Measurements from ENCODE around the gene SLC36A4. TPM values are rescaled to one million over a fixed set of nuclear protein-coding genes. Genes with fewer than 3 reads are reported as not detected.

Gene SLC36A4
- total RNA-seq (2011; cell fraction: chromatin; rRNA removed; ENCODE audit: low replicate concordance), result 3.4 and 14.9 TPM in 2 replicates
- total RNA-seq (2011; cell fraction: nucleolus; rRNA removed), result 1.8 and 2.6 TPM in 2 replicates
- 5.7 and 13.4 TPM in 2 replicates for total RNA-seq (2011; cell fraction: nucleoplasm; rRNA removed)
- total RNA-seq (2014; rRNA removed) (3.0 and 7.3 TPM in 2 replicates), total RNA-seq (2014; rRNA removed; fragmentation: Illumina TruSeq; extraction: Trizol) (5.4 and 8.8 TPM in 2 replicates), total RNA-seq (2015; rRNA removed; fragmentation: Illumina TruSeq; extraction: Trizol) (4.7 and 4.9 TPM in 2 replicates), total RNA-seq (2021) (6.4 and 7.3 TPM in 2 replicates), polyA plus RNA-seq (2011; rRNA removed) (0.65 and 5.6 TPM in 2 replicates), polyA plus RNA-seq (2014; fragmentation: Illumina TruSeq; extraction: Trizol) (7.8 and 8.0 TPM in 2 replicates), polyA plus RNA-seq (2014; fragmentation: Nextera tagmentation; extraction: Ambion mirVana) (1 to 10 TPM; 1.4 to 2.0 TPM), polyA plus RNA-seq (2014; rRNA removed) (6.4 and 6.7 TPM in 2 replicates), polyA minus RNA-seq (2011; rRNA and poly(A)+ RNA removed) (1.5 and 10.3 TPM in 2 replicates), Bru-seq, nascent RNA (percentile 58 among the genes with signal in this experiment), BruChase-seq, experiment 1, labeled RNA remaining after a 2-hour chase (percentile 61 among the genes with signal in this experiment), BruChase-seq, experiment 2, labeled RNA remaining after a 6-hour chase (percentile 57 among the genes with signal in this experiment)
- polyA plus RNA-seq (2011; cell fraction: cytosol; rRNA removed), result 0.32 and 1.4 TPM in 2 replicates
- polyA plus RNA-seq (2011; cell fraction: nucleus; rRNA removed), result 0.46 and 2.4 TPM in 2 replicates
- polyA plus RNA-seq (2012), result 3.1 and 6.1 TPM in 2 replicates
- 0.18 and 3.0 TPM in 2 replicates for polyA minus RNA-seq (2011; cell fraction: cytosol; rRNA and poly(A)+ RNA removed)
- polyA minus RNA-seq (2011; cell fraction: nucleus; rRNA and poly(A)+ RNA removed), result 0.78 and 3.2 TPM in 2 replicates
- long read RNA-seq, experiment 1, full-length matches to known transcripts, result 18 of 29 reads
- long read RNA-seq, experiment 1, partial matches to known transcripts, result 5 of 29 reads
- long read RNA-seq, experiment 1, other reads (novel, unspliced or antisense), result 6 of 29 reads
- long read RNA-seq, experiment 2, partial matches to known transcripts, result 1 of 9 reads
- long read RNA-seq, experiment 2, other reads (novel, unspliced or antisense), result 8 of 9 reads
- long read RNA-seq, experiment 3, full-length matches to known transcripts, result 2 of 2 reads
- long read RNA-seq, experiment 3, partial matches to known transcripts, result 0 of 2 reads
- long read RNA-seq, experiment 3, other reads (novel, unspliced or antisense), result 0 of 2 reads

DNA sequence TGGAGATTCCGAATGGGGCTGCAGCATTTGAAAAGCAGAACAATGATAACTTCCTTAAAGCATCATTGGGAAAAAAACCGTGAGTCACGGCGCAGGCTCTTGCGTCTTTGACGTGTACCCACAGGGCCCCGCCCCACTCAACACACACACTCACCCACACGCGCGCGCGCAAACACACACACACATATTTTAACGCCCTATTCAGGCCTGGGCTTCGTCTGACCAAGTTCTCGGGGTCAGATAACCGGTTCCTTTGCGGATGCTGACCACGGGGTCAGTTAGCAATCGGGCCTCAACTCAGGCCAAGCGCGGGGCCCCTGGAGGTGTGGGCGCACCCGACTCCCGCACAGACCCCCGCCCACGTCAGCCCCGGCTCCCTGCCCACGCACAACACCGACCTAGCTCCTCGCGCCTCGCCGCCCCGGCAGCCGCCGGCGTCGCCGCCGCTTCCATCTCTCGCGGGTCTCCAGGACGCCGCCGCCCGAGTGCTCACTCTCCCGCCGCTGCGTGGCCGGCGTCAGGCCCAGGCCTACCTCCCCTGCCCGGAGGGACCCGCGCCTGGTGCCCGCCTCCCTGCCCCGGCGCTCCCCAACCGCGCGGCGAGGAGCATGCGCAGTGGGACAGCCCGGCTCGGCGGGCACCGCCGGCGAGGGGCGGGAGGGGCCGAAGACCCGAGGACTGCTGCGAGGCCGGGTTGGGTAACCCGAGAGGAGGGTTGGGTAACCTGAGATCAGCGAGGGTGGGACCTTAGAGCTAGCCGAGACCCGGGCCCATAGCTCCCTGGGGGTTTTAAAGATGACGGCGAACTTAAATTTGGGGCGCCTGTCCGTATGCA lies at the start of gene SLC36A4:
Gene SLC36A4 (minus strand): TSS at position 612 of the 835 bp plus-strand sequence. CDS start 159 bp downstream, at position 453.
- H3K9ac ChIP-seq (ENCODE audit: insufficient read depth in 1 of 2, low read depth in 2 of 2, low read length in 2 of 2), result peak within 1 kb of the TSS; percentile 69 to 95
- peak within 1 kb of the TSS; percentile 80 for H3K27ac ChIP-seq (ENCODE audit: extremely low read depth, low read depth, low read length)
- peak; percentile 61 to 89 (median 66) for DNase-seq (ENCODE audit: extremely low read depth in 1 of 4, low spot score in 3 of 4)
- BruUV-seq (replicated peaks), result no TSS peak
- peak; percentile 58 for FAIRE-seq
- H3K36me3 ChIP-seq (ENCODE audit: control insufficient read depth, insufficient read depth, low read length), result no peaks in the 10 kb centered on the region
- intact Hi-C loops (cut with micrococcal nuclease) (no loop called here), in situ Hi-C loops (cut with MboI) (no loop called here)
- H2AFZ ChIP-seq (ENCODE audit: low read depth, low read length), result peak within 1 kb of the TSS; percentile 84
- 5% methylated on average over 56 of the region's 81 CpGs for WGBS (ENCODE audit: insufficient coverage, low coverage, missing lambda C conversion rate)
- peak within 1 kb of the TSS; percentile 61 for H3K4me3 ChIP-seq
- H3K27me3 ChIP-seq (ENCODE audit: control insufficient read depth in 2 of 2, insufficient read depth in 2 of 2, low read length in 2 of 2), result no peaks in the 10 kb centered on the region
- peaks cover 6% of the 10 kb centered on the region for H3K79me2 ChIP-seq (ENCODE audit: control insufficient read depth, insufficient read depth, low read length)
- H3K4me2 ChIP-seq (ENCODE audit: insufficient read depth, low read length), result peak within 1 kb of the TSS; percentile 74
- peaks cover 0 to 13% of the 10 kb centered on the region in 2 experiments; a peak in 3 of 5 replicates for H3K4me1 ChIP-seq (replicated peaks in 1 of 2; ENCODE audit: control insufficient read depth in 2 of 2, insufficient read depth in 2 of 2, low read length in 2 of 2)
- H3K9me1 ChIP-seq (ENCODE audit: control insufficient read depth, insufficient read depth, low read length), result no peaks in the 10 kb centered on the region
- no peaks in the 10 kb centered on the region for H3K9me3 ChIP-seq (replicated peaks; ENCODE audit: control insufficient read depth, insufficient read depth, low read depth, low read length)
- no peaks in the 10 kb centered on the region for H4K20me1 ChIP-seq (replicated peaks; ENCODE audit: control insufficient read depth, insufficient read depth, low read length)
- ChIA-PET POLR2A (interaction anchor here (0.6 to 0.7 kb wide), 2 partner anchors 13 to 591 kb away, joined by 3 to 4 read pairs; no protein-coding TSS in a partner anchor), CTCF (ENCODE audit: low intra/inter-chr PET ratio) (interaction anchor here (1.2 kb wide), 1 partner anchor 66 kb away, joined by 3 read pairs; no protein-coding TSS in a partner anchor)
- peak; percentile 94 for ATAC-seq
- TF ChIP-seq HDAC1 (IDR thresholded peaks at IDR 0.05) (peak in 1 of 2 experiments; percentile 62; a peak in 2 of 4 replicates), NONO (IDR thresholded peaks at IDR 0.05; ENCODE audit: low read depth in 2 of 2, low read length in 1 of 2) (peak in 1 of 2 experiments; percentile 66; a peak in 2 of 4 replicates), SAFB (IDR thresholded peaks at IDR 0.05; ENCODE audit: borderline replicate concordance, low read depth, low read length) (0 out of 2 replicates have a peak, but pooled peaks have one; percentile 39), CEBPG (CRISPR knock-in tag; IDR thresholded peaks at IDR 0.05) (no peak), CEBPG (tag; conservative IDR thresholded peaks at IDR 0.05 in 1 of 2, IDR thresholded peaks at IDR 0.05 in 1 of 2) (peak in 1 of 2 experiments; percentile 60; a peak in 1 of 4 replicates), ZNF583 (CRISPR knock-in tag; IDR thresholded peaks at IDR 0.05) (0 out of 2 replicates have a peak, but pooled peaks have one; percentile 20), TBP (optimal IDR thresholded peaks at IDR 0.05; ENCODE audit: low read depth, low read length) (peak; percentile 36), POLR2A (conservative IDR thresholded peaks at IDR 0.05) (peak; percentile 78)
- TF ChIP-seq, protein P1, sequence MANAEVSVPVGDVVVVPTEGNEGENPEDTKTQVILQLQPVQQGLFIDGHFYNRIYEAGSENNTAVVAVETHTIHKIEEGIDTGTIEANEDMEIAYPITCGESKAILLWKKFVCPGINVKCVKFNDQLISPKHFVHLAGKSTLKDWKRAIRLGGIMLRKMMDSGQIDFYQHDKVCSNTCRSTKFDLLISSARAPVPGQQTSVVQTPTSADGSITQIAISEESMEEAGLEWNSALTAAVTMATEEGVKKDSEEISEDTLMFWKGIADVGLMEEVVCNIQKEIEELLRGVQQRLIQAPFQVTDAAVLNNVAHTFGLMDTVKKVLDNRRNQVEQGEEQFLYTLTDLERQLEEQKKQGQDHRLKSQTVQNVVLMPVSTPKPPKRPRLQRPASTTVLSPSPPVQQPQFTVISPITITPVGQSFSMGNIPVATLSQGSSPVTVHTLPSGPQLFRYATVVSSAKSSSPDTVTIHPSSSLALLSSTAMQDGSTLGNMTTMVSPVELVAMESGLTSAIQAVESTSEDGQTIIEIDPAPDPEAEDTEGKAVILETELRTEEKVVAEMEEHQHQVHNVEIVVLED (CRISPR knock-in tag; IDR thresholded peaks at IDR 0.05), result peak; percentile 44; the same call in 1 of the 2 replicates
- TF ChIP-seq, protein P2, sequence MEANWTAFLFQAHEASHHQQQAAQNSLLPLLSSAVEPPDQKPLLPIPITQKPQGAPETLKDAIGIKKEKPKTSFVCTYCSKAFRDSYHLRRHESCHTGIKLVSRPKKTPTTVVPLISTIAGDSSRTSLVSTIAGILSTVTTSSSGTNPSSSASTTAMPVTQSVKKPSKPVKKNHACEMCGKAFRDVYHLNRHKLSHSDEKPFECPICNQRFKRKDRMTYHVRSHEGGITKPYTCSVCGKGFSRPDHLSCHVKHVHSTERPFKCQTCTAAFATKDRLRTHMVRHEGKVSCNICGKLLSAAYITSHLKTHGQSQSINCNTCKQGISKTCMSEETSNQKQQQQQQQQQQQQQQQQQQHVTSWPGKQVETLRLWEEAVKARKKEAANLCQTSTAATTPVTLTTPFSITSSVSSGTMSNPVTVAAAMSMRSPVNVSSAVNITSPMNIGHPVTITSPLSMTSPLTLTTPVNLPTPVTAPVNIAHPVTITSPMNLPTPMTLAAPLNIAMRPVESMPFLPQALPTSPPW (CRISPR knock-in tag; IDR thresholded peaks at IDR 0.05), result peak; percentile 63
